ENCODE data around the gene USF1.

GRCh38 chr1:161046605-161047228 lies 940 bp upstream of the USF1 start:
- TF ChIP-seq GATA2 (IDR thresholded peaks at IDR 0.05; ENCODE audit: low read depth, low read length) (no peak), GATA3 (IDR thresholded peaks at IDR 0.05; ENCODE audit: low read depth, low read length) (no peak)

Measured in SH-SY5Y (cell line).